Suprapubic skin (tissue), 3 donors: Measurements from ENCODE around the gene MDH1.

Source experiments
- CTCF ChIP-seq, 2 donors: fragments of 200-600 bp in 1 of 2; fragments of 450-650 bp in 1 of 2; sonication (generic) in 1 of 2; IDR thresholded peaks; one replicate each; pipeline ENCODE4 v1.5.1; 2016 to 2019; ENCODE audit warnings: antibody characterized with exemption in 2 of 2, mild to moderate bottlenecking in 1 of 2, moderate library complexity in 1 of 2
- EP300 ChIP-seq: sonication (generic); formaldehyde crosslinking; IDR thresholded peaks from one replicate; pipeline ENCODE4 v1.6.1; 2017; ENCODE audit warnings: antibody characterized with exemption
- POLR2A ChIP-seq, 2 donors: fragments of 450-650 bp; IDR thresholded peaks; one replicate each; pipeline ENCODE4 v1.6.1; 2017; ENCODE audit warnings: antibody characterized with exemption in 2 of 2, mild to moderate bottlenecking in 2 of 2, moderate library complexity in 2 of 2

DNA sequence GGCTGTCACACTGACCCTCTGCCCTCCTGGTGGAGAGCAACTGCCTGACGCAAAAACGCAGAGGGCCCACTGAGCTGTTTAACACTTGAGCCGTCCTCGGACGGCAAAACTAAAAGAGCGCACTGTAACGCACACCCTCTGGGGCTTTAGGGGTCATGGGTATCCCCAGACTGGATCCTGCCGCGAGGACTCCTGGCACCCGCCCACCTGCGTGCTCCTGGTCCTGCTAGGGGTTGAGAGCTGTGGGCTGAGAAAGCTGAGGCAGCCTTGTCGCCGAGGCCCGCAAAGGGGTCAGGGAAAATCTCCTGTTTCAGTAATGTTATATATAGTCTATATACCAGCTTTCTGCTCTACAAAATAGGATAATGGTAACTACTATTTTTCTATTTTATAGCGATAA lies 39.1 kb downstream of the MDH1 start:
- no peak for TF ChIP-seq CTCF (IDR thresholded peaks at IDR 0.05)
- no peak for TF ChIP-seq POLR2A (IDR thresholded peaks at IDR 0.05)
- no peak for TF ChIP-seq EP300
